Measurements from ENCODE around the gene ACOT2. TPM values are rescaled to one million over a fixed set of nuclear protein-coding genes. Genes with fewer than 3 reads are reported as not detected.
"Not testable (repeated sequence)": the region's sequence is repeated elsewhere in the genome, so short reads cannot be mapped to it uniquely, and the experiment has no call there.

ACOT2 gene, protein sequence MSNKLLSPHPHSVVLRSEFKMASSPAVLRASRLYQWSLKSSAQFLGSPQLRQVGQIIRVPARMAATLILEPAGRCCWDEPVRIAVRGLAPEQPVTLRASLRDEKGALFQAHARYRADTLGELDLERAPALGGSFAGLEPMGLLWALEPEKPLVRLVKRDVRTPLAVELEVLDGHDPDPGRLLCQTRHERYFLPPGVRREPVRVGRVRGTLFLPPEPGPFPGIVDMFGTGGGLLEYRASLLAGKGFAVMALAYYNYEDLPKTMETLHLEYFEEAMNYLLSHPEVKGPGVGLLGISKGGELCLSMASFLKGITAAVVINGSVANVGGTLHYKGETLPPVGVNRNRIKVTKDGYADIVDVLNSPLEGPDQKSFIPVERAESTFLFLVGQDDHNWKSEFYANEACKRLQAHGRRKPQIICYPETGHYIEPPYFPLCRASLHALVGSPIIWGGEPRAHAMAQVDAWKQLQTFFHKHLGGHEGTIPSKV
- total RNA-seq (1 to 10 TPM; 9.4 to 9.9 TPM), polyA plus RNA-seq (10 to 100 TPM; 24.9 to 36.4 TPM)

DNA sequence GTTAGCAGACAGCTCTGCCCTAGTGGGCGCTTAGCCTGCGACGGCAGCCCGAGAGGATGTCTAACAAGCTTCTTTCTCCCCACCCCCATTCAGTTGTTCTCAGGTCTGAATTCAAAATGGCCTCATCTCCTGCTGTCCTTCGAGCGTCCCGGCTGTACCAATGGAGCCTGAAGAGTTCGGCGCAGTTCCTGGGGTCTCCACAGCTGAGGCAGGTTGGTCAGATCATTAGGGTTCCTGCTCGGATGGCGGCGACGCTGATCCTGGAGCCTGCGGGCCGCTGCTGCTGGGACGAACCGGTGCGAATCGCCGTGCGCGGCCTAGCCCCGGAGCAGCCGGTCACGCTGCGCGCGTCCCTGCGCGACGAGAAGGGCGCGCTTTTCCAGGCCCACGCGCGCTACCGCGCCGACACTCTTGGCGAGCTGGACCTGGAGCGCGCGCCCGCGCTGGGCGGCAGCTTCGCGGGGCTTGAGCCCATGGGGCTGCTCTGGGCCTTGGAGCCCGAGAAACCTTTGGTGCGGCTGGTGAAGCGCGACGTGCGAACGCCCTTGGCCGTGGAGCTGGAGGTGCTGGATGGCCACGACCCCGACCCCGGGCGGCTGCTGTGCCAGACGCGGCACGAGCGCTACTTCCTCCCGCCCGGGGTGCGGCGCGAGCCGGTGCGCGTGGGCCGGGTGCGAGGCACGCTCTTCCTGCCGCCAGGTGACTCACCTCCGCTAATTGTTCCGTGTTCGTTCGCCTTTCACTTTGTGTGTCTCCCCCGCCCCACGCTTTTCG is at the start of gene ACOT2:
TSS of gene ACOT2 (plus strand) at position 29 of the 774 bp plus-strand sequence. CDS start at position 57, 28 bp downstream.
- H3K27ac Mint-ChIP-seq, result peak within 1 kb of the TSS; percentile 93 to 98 (median 97)
- H3K27me3 ChIP-seq (ENCODE audit: insufficient read depth, low read length); H3K9me3 ChIP-seq (ENCODE audit: control insufficient read depth in 1 of 2, low read length in 2 of 2); H3K9me3 Mint-ChIP-seq; H3K36me3 ChIP-seq (ENCODE audit: insufficient read depth, low read length); H3K27me3 Mint-ChIP-seq: not testable (repeated sequence)
- intact Hi-C loops (cut with micrococcal nuclease), result loop anchor here (1.0 kb wide), 4 partner anchors 23 to 78 kb away; partner anchors contain the start of gene ACOT6
- peaks cover 27 to 55% (median 42%) of the 10 kb centered on the region in 4 donors for H3K4me1 Mint-ChIP-seq
- Histone ChIP-seq H3K27ac (ENCODE audit: low read depth, low read length) (peak within 1 kb of the TSS; percentile 72), H3K4me1 (ENCODE audit: insufficient read depth, low read length) (peaks cover 46% of the 10 kb centered on the region), H3K4me3 (ENCODE audit: low read length in 2 of 2) (peak within 1 kb of the TSS; percentile 57 to 63)
- H3K36me3 Mint-ChIP-seq, result peaks cover 26 to 32% of the 10 kb centered on the region in 2 donors
- ChIA-PET POLR2A (ENCODE audit: partially characterized antibody) (interaction anchor here (0.5 to 4.8 kb wide), 26 partner anchors 11 to 450 kb away, joined by 3 to 71 read pairs (median 4); partner anchors contain the start of genes ACOT4, ACOT6, BBOF1 and DNAL1), CTCF (ENCODE audit: partially characterized antibody) (interaction anchor here (0.7 to 5.5 kb wide), 25 partner anchors 9 to 274 kb away, joined by 3 to 90 read pairs (median 5); partner anchors contain the start of genes ACOT4, ACOT6 and RIOX1)
- peak within 1 kb of the TSS; percentile 81 to 96 (median 94) for H3K4me3 Mint-ChIP-seq
- DNase-seq, result peak; percentile 65 to 86 (median 77)

- intact Hi-C loops (cut with micrococcal nuclease), result no loop called here
- no peak overlapping the region for H3K4me3 ChIP-seq (ENCODE audit: low read length in 2 of 2)
- Mint-ChIP-seq H3K9me3 (no peaks in the 10 kb centered on the region), H3K36me3 (peaks cover 3 to 11% of the 10 kb centered on the region in 2 donors), H3K27ac (no peak overlapping the region), H3K4me3 (no peak overlapping the region), H3K4me1 (no peaks in the 10 kb centered on the region), H3K27me3 (no peaks in the 10 kb centered on the region)
- ChIA-PET CTCF (ENCODE audit: partially characterized antibody) (interaction anchor here (0.5 to 1.7 kb wide), 3 partner anchors 12 to 110 kb away, joined by 3 to 6 read pairs (median 4); no protein-coding TSS in a partner anchor), POLR2A (ENCODE audit: partially characterized antibody) (interaction anchor here (0.6 to 0.7 kb wide), 2 partner anchors 48 to 71 kb away, joined by 3 read pairs; partner anchors contain the start of genes ACOT2 and ACOT4)
- H3K27ac ChIP-seq (ENCODE audit: low read depth, low read length), result no peak overlapping the region
- no peaks in the 10 kb centered on the region for H3K27me3 ChIP-seq (ENCODE audit: insufficient read depth, low read length)
- no peaks in the 10 kb centered on the region for H3K4me1 ChIP-seq (ENCODE audit: insufficient read depth, low read length)
- no peaks in the 10 kb centered on the region for H3K36me3 ChIP-seq (ENCODE audit: insufficient read depth, low read length)
- H3K9me3 ChIP-seq (ENCODE audit: control insufficient read depth in 1 of 2, low read length in 2 of 2), result no peaks in the 10 kb centered on the region
- no peak for DNase-seq
These were observed 47.8 kb upstream of the ACOT2 start for GRCh38 chr14:73521229-73521628.

GRCh38 chr14:73524493-73524892 is 44.5 kb upstream of the ACOT2 start:
- no peak overlapping the region for H3K27ac ChIP-seq (ENCODE audit: low read depth, low read length)
- no peak for DNase-seq
- H3K9me3 ChIP-seq (ENCODE audit: control insufficient read depth in 1 of 2, low read length in 2 of 2), result no peaks in the 10 kb centered on the region
- H3K4me1 ChIP-seq (ENCODE audit: insufficient read depth, low read length), result no peaks in the 10 kb centered on the region
- no peak overlapping the region for H3K4me3 ChIP-seq (ENCODE audit: low read length in 2 of 2)
- Mint-ChIP-seq H3K27me3 (no peaks in the 10 kb centered on the region), H3K27ac (no peak overlapping the region), H3K4me1 (no peaks in the 10 kb centered on the region), H3K36me3 (peaks cover 3 to 11% of the 10 kb centered on the region in 2 donors), H3K4me3 (no peak overlapping the region), H3K9me3 (peaks cover 0 to 2% (median 0%) of the 10 kb centered on the region in 8 donors)
- ChIA-PET CTCF (ENCODE audit: partially characterized antibody) (interaction anchor here (0.8 to 1.5 kb wide), 2 partner anchors 14 to 44 kb away, joined by 3 read pairs; partner anchors contain the start of gene ACOT2), POLR2A (ENCODE audit: partially characterized antibody) (no interaction called here)
- H3K27me3 ChIP-seq (ENCODE audit: insufficient read depth, low read length), result no peaks in the 10 kb centered on the region
- intact Hi-C loops (cut with micrococcal nuclease), result no loop called here
- no peaks in the 10 kb centered on the region for H3K36me3 ChIP-seq (ENCODE audit: insufficient read depth, low read length)

- peak overlapping the region in 1 of 7 donors; percentile 64 for H3K27ac Mint-ChIP-seq
- Histone ChIP-seq H3K36me3 (ENCODE audit: insufficient read depth, low read length) (no peaks in the 10 kb centered on the region), H3K27me3 (ENCODE audit: insufficient read depth, low read length) (no peaks in the 10 kb centered on the region), H3K4me1 (ENCODE audit: insufficient read depth, low read length) (no peaks in the 10 kb centered on the region), H3K27ac (ENCODE audit: low read depth, low read length) (no peak overlapping the region), H3K9me3 (ENCODE audit: control insufficient read depth in 1 of 2, low read length in 2 of 2) (no peaks in the 10 kb centered on the region), H3K4me3 (ENCODE audit: low read length in 2 of 2) (no peak overlapping the region)
- intact Hi-C loops (cut with micrococcal nuclease), result no loop called here
- no peaks in the 10 kb centered on the region for H3K27me3 Mint-ChIP-seq
- CTCF ChIA-PET (ENCODE audit: partially characterized antibody), result no interaction called here
- no peak overlapping the region for H3K4me3 Mint-ChIP-seq
- DNase-seq, result no peak
- no peaks in the 10 kb centered on the region for H3K4me1 Mint-ChIP-seq
- peaks cover 0 to 2% (median 0%) of the 10 kb centered on the region in 8 donors for H3K9me3 Mint-ChIP-seq
- POLR2A ChIA-PET (ENCODE audit: partially characterized antibody), result interaction anchor here (0.7 kb wide), 1 partner anchor 41 kb away, joined by 3 read pairs; no protein-coding TSS in a partner anchor
- H3K36me3 Mint-ChIP-seq, result peaks cover 3 to 11% of the 10 kb centered on the region in 2 donors
These were observed 42.7 kb upstream of the ACOT2 start for GRCh38 chr14:73526036-73526984.

DNA sequence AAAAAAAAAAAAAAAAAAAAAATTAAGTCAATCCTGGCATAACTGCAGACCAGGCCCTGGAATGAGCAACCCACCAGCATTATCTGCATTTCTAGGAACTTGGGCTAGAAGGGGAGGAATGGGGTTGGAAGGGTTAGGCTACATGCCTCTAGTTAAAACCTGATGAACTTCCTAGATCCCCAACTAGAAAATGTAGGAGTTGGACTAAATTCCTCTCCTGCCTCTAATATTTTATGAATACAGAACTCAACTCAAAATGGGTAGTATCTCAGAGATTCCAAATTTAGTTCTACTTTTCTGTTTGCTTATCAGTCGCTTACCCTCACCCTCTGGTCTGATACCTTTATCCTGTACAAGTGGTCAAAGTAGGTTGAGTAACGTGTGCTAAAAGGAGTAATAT is 39.7 kb upstream of the ACOT2 start:
- intact Hi-C loops (cut with micrococcal nuclease); H3K27me3 Mint-ChIP-seq; H3K36me3 ChIP-seq (ENCODE audit: insufficient read depth, low read length); H3K4me3 Mint-ChIP-seq; H3K36me3 Mint-ChIP-seq; H3K4me1 Mint-ChIP-seq; H3K9me3 ChIP-seq (ENCODE audit: control insufficient read depth in 1 of 2, low read length in 2 of 2); H3K9me3 Mint-ChIP-seq; H3K27me3 ChIP-seq (ENCODE audit: insufficient read depth, low read length); DNase-seq; H3K27ac Mint-ChIP-seq; CTCF ChIA-PET (ENCODE audit: partially characterized antibody); H3K4me3 ChIP-seq (ENCODE audit: low read length in 2 of 2); POLR2A ChIA-PET (ENCODE audit: partially characterized antibody); H3K27ac ChIP-seq (ENCODE audit: low read depth, low read length); H3K4me1 ChIP-seq (ENCODE audit: insufficient read depth, low read length): not testable (repeated sequence)

DNA sequence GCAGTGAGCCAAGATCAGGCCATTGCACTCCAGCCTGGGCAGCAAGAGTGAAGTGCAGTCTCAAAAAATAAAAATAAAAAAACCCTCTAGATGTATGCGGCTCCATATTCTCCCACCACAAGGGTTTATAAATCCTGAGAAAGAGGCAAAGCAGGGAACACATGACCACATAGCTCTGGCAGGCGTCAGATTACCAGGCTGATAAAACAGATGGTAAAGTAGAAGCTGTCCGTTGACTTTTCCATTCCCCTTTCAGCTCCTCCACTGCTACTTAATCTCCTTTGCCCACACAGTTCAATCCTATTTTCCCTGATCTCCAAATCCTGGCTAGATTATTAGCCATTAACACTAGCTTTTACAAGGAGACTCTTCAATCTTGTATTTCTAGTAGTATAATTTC is 37.0 kb upstream of the ACOT2 start:
- POLR2A ChIA-PET (ENCODE audit: partially characterized antibody); H3K9me3 ChIP-seq (ENCODE audit: control insufficient read depth in 1 of 2, low read length in 2 of 2); H3K27ac Mint-ChIP-seq; intact Hi-C loops (cut with micrococcal nuclease); H3K4me1 Mint-ChIP-seq; H3K27ac ChIP-seq (ENCODE audit: low read depth, low read length); H3K27me3 ChIP-seq (ENCODE audit: insufficient read depth, low read length); H3K9me3 Mint-ChIP-seq; H3K36me3 ChIP-seq (ENCODE audit: insufficient read depth, low read length); H3K36me3 Mint-ChIP-seq; H3K4me1 ChIP-seq (ENCODE audit: insufficient read depth, low read length); CTCF ChIA-PET (ENCODE audit: partially characterized antibody); H3K27me3 Mint-ChIP-seq; DNase-seq; H3K4me3 Mint-ChIP-seq; H3K4me3 ChIP-seq (ENCODE audit: low read length in 2 of 2): not testable (repeated sequence)

Measured in CD4-positive, alpha-beta memory T cell (primary cell).